ENCODE data around the gene SIN3B.
"Not testable (repeated sequence)": the region's sequence is repeated elsewhere in the genome, so short reads cannot be mapped to it uniquely, and the experiment has no call there.

Gene SIN3B

GRCh38 chr19:16872728-16873127 lies 43.5 kb downstream of the SIN3B start:
- no peak for DNase-seq

DNA sequence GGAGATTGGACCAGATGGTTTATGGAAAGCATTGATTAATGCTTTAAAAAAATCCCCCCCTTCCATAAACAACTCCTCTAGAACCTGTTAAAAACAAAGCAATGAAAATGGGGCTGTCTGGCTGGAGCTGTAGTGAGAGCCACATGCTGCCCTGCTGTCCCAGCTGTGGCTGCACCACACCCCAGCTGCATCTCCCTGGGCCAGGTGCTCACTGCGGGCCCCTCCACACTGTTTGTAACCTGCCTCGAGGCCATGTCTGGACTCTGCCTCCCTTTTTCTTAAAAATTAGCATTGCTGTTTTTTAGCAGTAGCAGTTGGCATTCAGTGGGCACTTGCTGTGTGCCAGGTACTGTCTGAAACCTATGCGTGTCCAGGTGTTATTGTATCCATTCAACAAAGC lies 44.4 kb downstream of the SIN3B start:
- no peak for DNase-seq

DNA sequence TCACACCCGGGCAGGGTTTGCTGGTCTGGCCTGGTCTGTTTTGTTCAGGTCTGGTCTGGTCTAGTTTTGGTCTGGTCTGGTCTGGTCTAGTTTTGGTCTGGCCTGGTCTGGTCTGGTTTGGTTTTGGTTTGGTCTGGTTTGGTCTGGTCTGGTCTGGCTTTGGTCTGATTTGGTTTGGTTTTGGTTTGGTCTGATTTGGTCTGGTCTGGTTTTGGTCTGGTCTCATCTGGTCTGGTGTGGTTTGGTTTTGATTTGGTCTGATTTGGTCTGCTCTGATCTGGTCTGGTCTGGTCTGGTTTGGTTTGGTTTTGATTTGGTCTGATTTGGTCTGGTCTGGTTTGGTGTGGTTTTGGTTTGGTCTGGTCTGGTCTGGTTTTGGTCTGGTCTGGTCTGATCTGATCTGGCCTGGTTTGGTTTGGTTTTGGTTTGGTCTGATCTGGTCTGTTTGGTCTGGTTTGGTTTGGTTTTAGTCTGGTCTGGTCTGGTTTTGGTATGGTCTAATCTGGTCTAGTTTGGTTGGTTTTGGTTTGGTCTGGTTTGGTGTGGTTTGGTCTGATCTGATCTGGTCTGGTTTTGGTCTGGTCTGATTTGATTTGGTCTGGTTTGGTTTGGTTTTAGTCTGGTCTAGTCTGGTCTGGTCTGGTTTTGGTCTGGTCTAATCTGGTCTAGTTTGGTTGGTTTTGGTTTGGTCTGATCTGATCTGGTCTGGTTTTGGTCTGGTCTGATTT lies 45.2 kb downstream of the SIN3B start:
- no peak for DNase-seq

DNA sequence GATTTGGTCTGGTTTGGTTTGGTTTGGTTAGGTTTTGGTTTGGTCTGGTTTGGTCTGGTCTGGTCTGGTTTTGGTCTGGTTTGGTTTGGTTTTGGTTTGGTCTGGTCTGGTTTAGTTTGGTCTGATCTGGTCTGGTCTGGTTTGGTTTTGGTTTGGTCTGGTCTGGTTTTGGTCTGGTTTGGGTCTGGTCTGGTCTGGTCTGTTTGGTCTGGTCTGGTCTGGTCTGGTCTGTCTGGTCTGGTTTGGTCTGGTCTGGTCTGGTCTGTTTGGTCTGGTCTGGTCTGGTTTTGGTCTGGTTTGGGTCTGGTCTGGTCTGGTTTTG lies 45.7 kb downstream of the SIN3B start:
- DNase-seq: not testable (repeated sequence)

DNA sequence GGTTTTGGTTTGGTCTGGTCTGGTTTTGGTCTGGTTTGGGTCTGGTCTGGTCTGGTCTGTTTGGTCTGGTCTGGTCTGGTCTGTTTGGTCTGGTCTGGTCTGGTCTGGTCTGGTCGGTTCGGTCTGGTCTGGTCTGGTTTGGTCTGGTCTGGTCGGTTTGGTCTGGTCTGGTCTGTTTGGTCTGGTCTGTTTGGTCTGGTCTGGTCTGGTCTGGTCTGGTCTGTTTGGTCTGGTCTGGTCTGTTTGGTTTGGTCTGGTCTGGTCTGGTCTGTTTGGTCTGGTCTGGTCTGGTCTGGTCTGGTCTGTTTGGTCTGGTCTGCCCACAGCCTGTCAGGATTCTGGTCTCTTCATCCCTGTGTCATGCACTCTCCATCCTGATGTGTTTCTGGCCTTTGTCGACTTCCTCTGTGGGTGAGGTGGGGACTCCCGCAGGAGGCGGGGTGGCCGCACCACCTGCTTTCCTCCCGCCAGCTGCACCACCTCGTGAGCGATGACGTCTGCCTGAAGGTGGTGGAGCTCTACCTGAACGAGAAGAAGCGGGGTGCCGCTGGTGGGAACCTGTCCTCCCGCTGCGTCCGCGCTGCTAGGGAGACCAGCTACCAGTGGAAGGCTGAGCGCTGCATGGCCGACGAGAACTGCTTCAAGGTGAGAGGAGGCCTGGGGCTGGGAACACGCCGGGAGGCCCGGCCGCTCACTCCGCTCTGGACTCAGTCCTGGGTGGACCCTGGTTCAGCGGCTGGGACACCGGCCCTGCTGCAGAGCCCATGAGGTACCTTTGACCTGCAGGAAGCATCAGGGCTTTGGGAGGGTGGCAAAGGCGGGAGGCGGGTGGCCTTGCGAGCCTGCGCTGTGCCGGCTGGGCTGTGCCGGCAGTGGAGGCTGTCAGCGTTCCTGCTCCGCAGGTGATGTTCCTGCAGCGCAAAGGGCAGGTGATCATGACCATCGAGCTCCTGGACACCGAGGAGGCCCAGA lies 46.7 kb downstream of the SIN3B start:
- no peak for DNase-seq

DNA sequence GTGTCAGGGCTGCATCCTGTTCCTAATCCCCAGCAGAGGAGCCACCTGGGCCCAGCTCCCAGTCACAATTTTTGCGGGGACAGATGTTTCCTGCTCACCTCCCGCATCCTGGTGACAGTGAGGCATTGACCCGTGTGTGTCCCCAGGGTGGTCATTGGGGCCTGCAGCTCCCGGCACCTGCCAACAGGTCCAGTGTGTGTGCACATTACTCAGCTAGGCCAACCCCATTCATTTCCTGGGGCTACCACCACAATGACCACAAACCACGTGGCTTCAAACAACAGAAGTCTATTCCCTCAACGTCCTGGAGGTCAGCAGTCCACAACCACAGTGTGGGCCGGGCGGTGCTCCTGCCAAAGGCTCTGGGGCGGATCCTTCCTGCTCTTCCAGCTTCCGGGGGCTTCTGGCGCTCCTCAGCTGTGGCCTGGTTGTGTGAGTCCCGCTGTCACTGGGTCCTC lies 47.7 kb downstream of the SIN3B start:
- DNase-seq: no peak

DNA sequence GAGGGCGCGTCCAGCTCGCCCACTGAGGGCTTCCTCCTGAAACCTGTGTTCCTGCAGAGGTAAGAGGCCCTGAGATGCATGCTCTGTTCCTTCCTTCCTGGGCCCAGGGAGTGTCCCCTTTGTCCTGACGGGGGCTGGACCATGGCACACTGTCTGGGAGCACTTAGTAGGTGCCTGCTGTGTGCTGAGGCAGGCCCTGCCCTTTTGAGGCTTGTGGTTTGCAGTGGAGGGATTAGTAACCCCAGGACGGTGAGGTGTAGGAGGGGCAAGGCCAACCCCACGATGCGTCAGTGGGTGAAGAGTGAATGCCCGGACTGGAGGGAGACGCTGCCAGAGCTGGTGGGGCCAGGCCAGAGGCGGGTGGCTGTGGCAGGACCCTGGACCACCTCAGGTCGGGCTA lies 48.4 kb downstream of the SIN3B start:
- DNase-seq: no peak

- DNase-seq: no peak
These were observed 49.2 kb downstream of the SIN3B start for GRCh38 chr19:16878181-16878965.

GRCh38 chr19:16880884-16881554 lies 51.8 kb downstream of the SIN3B start:
- no peak for DNase-seq

- no peak for DNase-seq
These were observed 52.9 kb downstream of the SIN3B start for GRCh38 chr19:16882146-16882545.

- no peak for DNase-seq
These were observed 54.3 kb downstream of the SIN3B start for GRCh38 chr19:16883522-16883921.

- no peak for DNase-seq
These were observed 56.0 kb downstream of the SIN3B start for GRCh38 chr19:16885166-16885565.

DNA sequence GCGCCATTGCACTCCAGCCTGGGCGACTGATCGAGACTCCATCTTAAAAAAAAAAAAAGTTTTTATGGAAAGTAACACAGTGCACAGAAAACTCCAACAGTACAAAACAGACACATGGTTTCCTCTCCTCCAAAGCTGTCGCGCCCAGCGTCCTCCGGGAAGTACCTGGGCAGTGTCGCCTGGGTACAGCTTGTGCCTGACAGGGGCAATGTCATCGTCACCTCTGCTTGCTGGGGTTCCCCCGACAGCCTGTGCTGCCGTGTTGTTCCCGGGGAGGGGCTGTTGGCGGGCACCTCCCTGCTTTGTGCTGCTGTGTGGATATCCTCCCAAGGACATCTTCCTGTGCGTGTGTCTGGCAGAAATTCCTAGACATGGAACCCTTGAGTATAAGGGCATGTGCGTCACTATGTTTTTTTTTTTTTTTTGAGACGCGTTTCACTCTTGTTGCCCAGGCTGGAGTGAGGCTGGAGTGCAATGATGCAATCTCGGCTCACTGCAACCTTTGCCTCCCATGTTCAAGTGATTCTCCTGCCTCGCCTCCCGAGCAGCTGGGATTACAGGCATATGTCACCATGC lies 57.2 kb downstream of the SIN3B start:
- no peak for DNase-seq

- DNase-seq: no peak
These were observed 58.4 kb downstream of the SIN3B start for GRCh38 chr19:16887353-16888265.

DNA sequence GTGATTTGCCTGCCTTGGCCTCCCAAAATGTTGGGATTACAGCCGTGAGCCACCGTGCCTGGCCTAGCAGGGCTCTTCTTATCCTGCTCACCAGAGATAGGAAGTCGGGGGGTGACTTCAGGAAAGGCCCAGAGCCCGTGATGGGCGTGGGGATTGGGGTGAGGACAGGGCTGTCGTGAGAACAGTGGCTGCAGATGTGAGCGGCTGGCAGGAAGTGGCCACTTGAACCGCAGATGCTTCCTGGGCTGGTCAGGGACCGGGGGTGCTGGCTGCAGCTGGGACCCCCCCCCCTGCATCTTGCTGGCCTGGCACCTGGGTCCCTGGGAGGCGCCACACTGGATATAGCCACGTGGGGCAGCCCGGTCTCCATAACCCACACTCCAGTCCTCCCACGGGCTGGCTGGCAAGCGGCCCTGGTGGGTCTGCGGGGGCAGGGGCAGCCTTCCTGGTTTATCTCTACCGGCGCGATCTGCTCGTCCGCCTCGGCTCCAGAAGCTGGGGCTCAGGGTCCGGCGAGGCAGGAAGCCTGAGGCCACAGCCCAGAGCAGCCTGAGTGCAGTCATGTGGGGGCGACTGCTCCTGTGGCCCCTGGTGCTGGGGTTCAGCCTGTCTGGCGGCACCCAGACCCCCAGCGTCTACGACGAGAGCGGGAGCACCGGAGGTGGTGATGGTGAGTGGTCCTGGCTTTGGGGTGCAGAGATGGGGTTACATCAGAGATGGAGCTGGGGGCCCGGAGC lies 59.6 kb downstream of the SIN3B start, which contains the start of gene F2RL3:
Gene F2RL3, plus strand, starts transcription at position 371 of the 737 bp plus-strand sequence. Its CDS starts 191 bp downstream, at position 562.
- peak; percentile 38 for DNase-seq

GRCh38 chr19:16889366-16889882 lies 60.2 kb downstream of the SIN3B start:
- DNase-seq: no peak

- DNase-seq: no peak
These were observed 60.8 kb downstream of the SIN3B start for GRCh38 chr19:16889883-16890460.

DNA sequence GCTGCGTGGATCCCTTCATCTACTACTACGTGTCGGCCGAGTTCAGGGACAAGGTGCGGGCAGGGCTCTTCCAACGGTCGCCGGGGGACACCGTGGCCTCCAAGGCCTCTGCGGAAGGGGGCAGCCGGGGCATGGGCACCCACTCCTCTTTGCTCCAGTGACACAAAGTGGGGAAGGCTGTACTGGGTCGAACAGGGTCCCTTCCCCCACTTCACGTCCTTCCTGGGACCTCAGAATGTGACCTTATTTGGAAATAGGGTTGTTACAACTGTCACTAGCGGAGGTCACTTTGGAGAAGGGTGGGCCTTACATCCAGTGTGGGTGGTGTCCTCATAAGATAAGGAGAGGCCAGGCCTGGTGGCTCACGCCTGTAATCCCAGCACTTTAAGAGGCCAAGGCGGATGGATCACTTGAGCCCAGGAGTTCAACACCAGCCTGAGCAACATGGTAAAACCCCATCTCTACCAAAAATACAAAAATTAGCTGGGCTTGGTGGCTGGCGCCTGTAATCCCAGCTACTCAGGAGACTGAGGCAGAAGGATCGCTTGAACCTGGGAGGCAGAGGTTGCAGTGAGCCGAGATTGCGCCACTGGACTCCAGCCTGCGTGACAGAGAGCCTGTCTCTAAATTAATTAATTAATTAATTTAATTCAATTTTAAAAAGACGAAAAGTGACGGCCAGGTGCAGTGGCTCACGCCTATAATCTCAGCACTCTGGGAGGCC lies 61.4 kb downstream of the SIN3B start:
- DNase-seq: no peak

Data from NCI-H510A treated with DMSO at 0.1 percent for 48 hours (cell line).